Neural cell (in vitro differentiated cells): Measurements from ENCODE around the gene PRR12. TPM values are rescaled to one million over a fixed set of nuclear protein-coding genes. Genes with fewer than 3 reads are reported as not detected.

Experiments used
- H2AFZ ChIP-seq: fragments of 200-600, 300-800 bp; sonication (generic), shearing (Covaris generic); 2 replicates; pipeline ENCODE4 v1.6.0; 2014; ENCODE audit warnings: low read depth, mild to moderate bottlenecking, antibody characterized with exemption, low read length, moderate library complexity
- H3F3A ChIP-seq: fragments of 200-600 bp; shearing (Covaris generic); 2 replicates; pipeline ENCODE4 v1.6.1; 2016; ENCODE audit warnings: mild to moderate bottlenecking, moderate library complexity, mixed read lengths, antibody characterized with exemption, low read length; ENCODE audit not compliant: insufficient read depth, poor library complexity, severe bottlenecking
- H3K27ac ChIP-seq: fragments of 200-600, 300-800 bp; sonication (generic), shearing (Covaris generic); 2 replicates; pipeline ENCODE4 v1.5.1; 2014; ENCODE audit warnings: mild to moderate bottlenecking, low read length, moderate library complexity
- H3K27me3 ChIP-seq: fragments of 300-800, 200-600 bp; sonication (generic), shearing (Covaris generic); 2 replicates; pipeline ENCODE4 v1.6.0; 2014; ENCODE audit warnings: mild to moderate bottlenecking, low read depth, low read length, moderate library complexity; ENCODE audit not compliant: insufficient read depth
- H3K36me3 ChIP-seq: fragments of 300-800, 200-600 bp; sonication (generic), shearing (Covaris generic); 2 replicates; pipeline ENCODE4 v1.5.1; 2014; ENCODE audit warnings: mild to moderate bottlenecking, antibody characterized with exemption, low read length, moderate library complexity; ENCODE audit not compliant: insufficient read depth
- H3K4me2 ChIP-seq: fragments of 300-800, 200-600 bp; sonication (generic), shearing (Covaris generic); 2 replicates; pipeline ENCODE4 v1.6.0; 2014; ENCODE audit warnings: mild to moderate bottlenecking, low read length
- H3K4me3 ChIP-seq: fragments of 300-800, 200-600 bp; sonication (generic), shearing (Covaris generic); 2 replicates; pipeline ENCODE4 v1.5.1; 2014; ENCODE audit warnings: mild to moderate bottlenecking, low read length, moderate library complexity
- H3K79me2 ChIP-seq: fragments of 200-600 bp; shearing (Covaris generic); replicated peaks from 2 replicates; pipeline ENCODE4 v1.6.0; 2014; ENCODE audit warnings: mild to moderate bottlenecking, low read length, moderate library complexity; ENCODE audit not compliant: insufficient read depth
- H3K9ac ChIP-seq: fragments of 300-800, 200-600 bp; sonication (generic), shearing (Covaris generic); 2 replicates; pipeline ENCODE4 v1.6.1; 2016; ENCODE audit warnings: mild to moderate bottlenecking, low read length, mixed read lengths
- H3K9me2 ChIP-seq: fragments of 200-600 bp; shearing (Covaris generic); 2 replicates; pipeline ENCODE4 v1.6.1; 2016; ENCODE audit warnings: mild to moderate bottlenecking, low read length, mixed read lengths; ENCODE audit not compliant: insufficient read depth
- H3K9me3 ChIP-seq: fragments of 200-600, 300-800 bp; sonication (generic), shearing (Covaris generic); 2 replicates; pipeline ENCODE4 v1.6.1; 2016; ENCODE audit warnings: mild to moderate bottlenecking, mixed run types, low read length, moderate library complexity, mixed read lengths
- H4K20me1 ChIP-seq: fragments of 200-600 bp; shearing (Covaris generic); 2 replicates; pipeline ENCODE4 v1.6.1; 2016; ENCODE audit warnings: mild to moderate bottlenecking, mixed run types; ENCODE audit not compliant: insufficient read depth
- EP300 ChIP-seq: fragments of 450-650 bp; conservative IDR thresholded peaks from 2 replicates; pipeline ENCODE4 v1.6.1; 2014; ENCODE audit warnings: antibody characterized with exemption, mild to moderate bottlenecking, moderate library complexity; ENCODE audit not compliant: poor library complexity, severe bottlenecking
- EZH2 ChIP-seq: fragments of 200-600, 300-800 bp; shearing (Covaris generic), sonication (generic); IDR thresholded peaks from 2 replicates; pipeline ENCODE4 v1.6.1; 2014; ENCODE audit warnings: antibody characterized with exemption, low read length, borderline replicate concordance, mild to moderate bottlenecking; ENCODE audit not compliant: insufficient read depth, poor library complexity, severe bottlenecking
- MXI1 ChIP-seq: fragments of 450-650 bp; conservative IDR thresholded peaks from 2 replicates; pipeline ENCODE4 v1.6.1; 2014; ENCODE audit warnings: antibody characterized with exemption, mild to moderate bottlenecking; ENCODE audit not compliant: poor library complexity, severe bottlenecking
- POLR2AphosphoS5 ChIP-seq: IDR thresholded peaks from 2 replicates; pipeline ENCODE4 v1.6.1; 2012
- RAD21 ChIP-seq: fragments of 450-650 bp; conservative IDR thresholded peaks from 2 replicates; pipeline ENCODE4 v1.6.1; 2014; ENCODE audit warnings: antibody characterized with exemption, mild to moderate bottlenecking, moderate library complexity
- SMC3 ChIP-seq: fragments of 450-650 bp; conservative IDR thresholded peaks from 2 replicates; pipeline ENCODE4 v1.6.1; 2014; ENCODE audit warnings: antibody characterized with exemption, mild to moderate bottlenecking, moderate library complexity; ENCODE audit not compliant: poor library complexity
- TAF1 ChIP-seq: IDR thresholded peaks from 2 replicates; pipeline ENCODE4 v1.6.1; 2012; ENCODE audit warnings: low read depth
- polyA plus RNA-seq: library from polyadenylated mRNA; depleted of rRNA; stranded (reverse); fragments of >200 nt; gene quantifications from 2 replicates; pipeline ENCODE4 v1.2.3, GENCODE V29; 2014
- TF ChIP-seq, protein P1 (sequence below): fragments of 450-650 bp; IDR thresholded peaks from 2 replicates; pipeline ENCODE4 v1.5.1; 2014; ENCODE audit warnings: antibody characterized with exemption, mild to moderate bottlenecking, moderate library complexity; ENCODE audit not compliant: poor library complexity, severe bottlenecking
- TF ChIP-seq, protein P2 (sequence below): IDR thresholded peaks from 2 replicates; pipeline ENCODE4 v1.6.1; 2012; ENCODE audit warnings: borderline replicate concordance

Gene PRR12
- polyA plus RNA-seq, 1 donor from 2014 or later, result 1.2 TPM

DNA sequence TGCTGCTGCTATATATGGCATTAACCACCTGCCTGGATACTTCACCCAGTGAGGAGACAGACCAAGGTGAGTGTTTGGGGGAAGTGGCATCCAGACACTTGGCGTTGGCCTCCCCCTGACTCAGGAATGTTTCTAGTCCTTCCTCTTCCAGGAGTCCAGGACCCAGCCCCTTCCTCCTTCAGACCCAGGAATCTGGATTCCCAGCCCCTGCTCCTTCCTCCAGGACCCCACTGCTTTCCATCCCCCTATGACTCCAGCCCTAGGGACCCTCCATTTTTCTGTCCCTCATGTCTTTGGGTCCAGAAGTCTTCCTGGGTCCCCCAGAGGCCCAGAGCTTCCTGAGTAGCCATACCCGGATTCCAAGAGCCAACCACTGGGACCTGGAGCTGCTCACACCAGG lies 7.7 kb upstream of the PRR12 start:
- H3K9ac ChIP-seq, result no peak overlapping the region
- no peaks in the 10 kb centered on the region for H3F3A ChIP-seq
- peaks cover 16% of the 10 kb centered on the region for H3K79me2 ChIP-seq
- H3K4me3 ChIP-seq, result no peak overlapping the region
- no peak overlapping the region for H3K27ac ChIP-seq
- no peaks in the 10 kb centered on the region for H3K27me3 ChIP-seq
- TF ChIP-seq RAD21 (no peak), EZH2 (no peak), SMC3 (no peak), EP300 (no peak), POLR2AphosphoS5 (no peak), MXI1 (no peak)
- TF ChIP-seq, protein P1, sequence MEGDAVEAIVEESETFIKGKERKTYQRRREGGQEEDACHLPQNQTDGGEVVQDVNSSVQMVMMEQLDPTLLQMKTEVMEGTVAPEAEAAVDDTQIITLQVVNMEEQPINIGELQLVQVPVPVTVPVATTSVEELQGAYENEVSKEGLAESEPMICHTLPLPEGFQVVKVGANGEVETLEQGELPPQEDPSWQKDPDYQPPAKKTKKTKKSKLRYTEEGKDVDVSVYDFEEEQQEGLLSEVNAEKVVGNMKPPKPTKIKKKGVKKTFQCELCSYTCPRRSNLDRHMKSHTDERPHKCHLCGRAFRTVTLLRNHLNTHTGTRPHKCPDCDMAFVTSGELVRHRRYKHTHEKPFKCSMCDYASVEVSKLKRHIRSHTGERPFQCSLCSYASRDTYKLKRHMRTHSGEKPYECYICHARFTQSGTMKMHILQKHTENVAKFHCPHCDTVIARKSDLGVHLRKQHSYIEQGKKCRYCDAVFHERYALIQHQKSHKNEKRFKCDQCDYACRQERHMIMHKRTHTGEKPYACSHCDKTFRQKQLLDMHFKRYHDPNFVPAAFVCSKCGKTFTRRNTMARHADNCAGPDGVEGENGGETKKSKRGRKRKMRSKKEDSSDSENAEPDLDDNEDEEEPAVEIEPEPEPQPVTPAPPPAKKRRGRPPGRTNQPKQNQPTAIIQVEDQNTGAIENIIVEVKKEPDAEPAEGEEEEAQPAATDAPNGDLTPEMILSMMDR, result no peak
- H3K9me3 ChIP-seq, result no peaks in the 10 kb centered on the region
- no peaks in the 10 kb centered on the region for H3K9me2 ChIP-seq
- H4K20me1 ChIP-seq, result no peaks in the 10 kb centered on the region
- no peak overlapping the region for H3K4me2 ChIP-seq
- H2AFZ ChIP-seq, result no peak overlapping the region
- no peaks in the 10 kb centered on the region for H3K36me3 ChIP-seq

DNA sequence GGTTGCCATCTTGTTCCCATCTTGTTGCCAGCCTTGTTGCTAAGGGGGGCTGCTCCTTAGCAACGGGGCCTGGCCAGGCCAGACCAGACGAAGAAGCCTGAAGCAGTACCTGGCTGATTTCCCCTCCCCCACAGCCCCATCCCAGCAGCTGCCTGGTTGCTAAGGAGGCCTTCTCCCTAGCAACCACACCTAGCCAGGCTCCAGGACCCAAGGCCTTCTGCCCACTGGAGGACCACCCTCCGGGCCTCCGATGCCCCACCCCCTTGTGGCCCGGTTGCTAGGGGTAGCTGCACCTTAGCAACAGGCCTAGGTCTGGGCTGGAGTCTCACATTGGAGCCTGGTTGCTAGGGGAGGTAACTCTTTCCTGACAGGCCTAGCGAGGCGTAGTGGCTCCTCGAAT lies 6.0 kb upstream of the PRR12 start:
- Histone ChIP-seq H3K36me3 (no peaks in the 10 kb centered on the region), H3K9ac (peak overlapping the region; percentile 57), H3K4me2 (peak overlapping the region; percentile 18), H3K27me3 (no peaks in the 10 kb centered on the region), H4K20me1 (no peaks in the 10 kb centered on the region), H3K9me3 (no peaks in the 10 kb centered on the region), H2AFZ (peak overlapping the region; percentile 10), H3F3A (no peaks in the 10 kb centered on the region), H3K9me2 (no peaks in the 10 kb centered on the region), H3K4me3 (peak overlapping the region; percentile 45), H3K27ac (peak overlapping the region; percentile 81), H3K79me2 (peaks cover 2% of the 10 kb centered on the region)
- TF ChIP-seq TAF1, result no peak
- TF ChIP-seq MXI1, result peak; percentile 74
- TF ChIP-seq EP300, result peak; percentile 81
- TF ChIP-seq SMC3, result peak; percentile 47
- peak; percentile 53 for TF ChIP-seq POLR2AphosphoS5
- TF ChIP-seq RAD21, result peak; percentile 41
- TF ChIP-seq, protein P1, result no peak
- TF ChIP-seq, protein P2, sequence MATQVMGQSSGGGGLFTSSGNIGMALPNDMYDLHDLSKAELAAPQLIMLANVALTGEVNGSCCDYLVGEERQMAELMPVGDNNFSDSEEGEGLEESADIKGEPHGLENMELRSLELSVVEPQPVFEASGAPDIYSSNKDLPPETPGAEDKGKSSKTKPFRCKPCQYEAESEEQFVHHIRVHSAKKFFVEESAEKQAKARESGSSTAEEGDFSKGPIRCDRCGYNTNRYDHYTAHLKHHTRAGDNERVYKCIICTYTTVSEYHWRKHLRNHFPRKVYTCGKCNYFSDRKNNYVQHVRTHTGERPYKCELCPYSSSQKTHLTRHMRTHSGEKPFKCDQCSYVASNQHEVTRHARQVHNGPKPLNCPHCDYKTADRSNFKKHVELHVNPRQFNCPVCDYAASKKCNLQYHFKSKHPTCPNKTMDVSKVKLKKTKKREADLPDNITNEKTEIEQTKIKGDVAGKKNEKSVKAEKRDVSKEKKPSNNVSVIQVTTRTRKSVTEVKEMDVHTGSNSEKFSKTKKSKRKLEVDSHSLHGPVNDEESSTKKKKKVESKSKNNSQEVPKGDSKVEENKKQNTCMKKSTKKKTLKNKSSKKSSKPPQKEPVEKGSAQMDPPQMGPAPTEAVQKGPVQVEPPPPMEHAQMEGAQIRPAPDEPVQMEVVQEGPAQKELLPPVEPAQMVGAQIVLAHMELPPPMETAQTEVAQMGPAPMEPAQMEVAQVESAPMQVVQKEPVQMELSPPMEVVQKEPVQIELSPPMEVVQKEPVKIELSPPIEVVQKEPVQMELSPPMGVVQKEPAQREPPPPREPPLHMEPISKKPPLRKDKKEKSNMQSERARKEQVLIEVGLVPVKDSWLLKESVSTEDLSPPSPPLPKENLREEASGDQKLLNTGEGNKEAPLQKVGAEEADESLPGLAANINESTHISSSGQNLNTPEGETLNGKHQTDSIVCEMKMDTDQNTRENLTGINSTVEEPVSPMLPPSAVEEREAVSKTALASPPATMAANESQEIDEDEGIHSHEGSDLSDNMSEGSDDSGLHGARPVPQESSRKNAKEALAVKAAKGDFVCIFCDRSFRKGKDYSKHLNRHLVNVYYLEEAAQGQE, result peak; percentile 61
- TF ChIP-seq EZH2, result no peak
